NCI-H510A (cell line): ENCODE measurements around the gene MAN2A2.
A peak's percentile ranks its signal among the peaks of the same experiment; 100 is the strongest.
"Not testable (repeated sequence)": the region's sequence is repeated elsewhere in the genome, so short reads cannot be mapped to it uniquely, and the experiment has no call there.

ENCODE experiments used
- DNase-seq: peaks from one replicate; lab custom pipeline; 2025; lab: John Stamatoyannopoulos, UW

The MAN2A2 gene

GRCh38 chr15:90883976-90884718, 19.0 kb upstream of the MAN2A2 start, which contains the start of gene FES:
TSS of gene FES (plus strand) at chr15:90884504. CDS start at chr15:90885046, 542 bp downstream.
- no peak for DNase-seq

GRCh38 chr15:90884719-90885431, 18.2 kb upstream of the MAN2A2 start:
- DNase-seq: no peak

GRCh38 chr15:90885432-90886290, 17.4 kb upstream of the MAN2A2 start:
- DNase-seq: no peak

GRCh38 chr15:90886291-90886614, 16.8 kb upstream of the MAN2A2 start:
- DNase-seq: no peak

- no peak for DNase-seq
These were observed 16.0 kb upstream of the MAN2A2 start for GRCh38 chr15:90887037-90887481.

- DNase-seq: no peak
These were observed 13.8 kb upstream of the MAN2A2 start for GRCh38 chr15:90889313-90889730.

- no peak for DNase-seq
These were observed 13.2 kb upstream of the MAN2A2 start for GRCh38 chr15:90889736-90890456.

GRCh38 chr15:90890839-90891238, 12.3 kb upstream of the MAN2A2 start:
- no peak for DNase-seq

GRCh38 chr15:90891346-90891949, 11.7 kb upstream of the MAN2A2 start:
- no peak for DNase-seq

- no peak for DNase-seq
These were observed 11.1 kb upstream of the MAN2A2 start for GRCh38 chr15:90892023-90892422.

- no peak for DNase-seq
These were observed 10.5 kb upstream of the MAN2A2 start for GRCh38 chr15:90892498-90893174.

- no peak for DNase-seq
These were observed 9.7 kb upstream of the MAN2A2 start for GRCh38 chr15:90893175-90894090.

GRCh38 chr15:90895571-90896117, 7.5 kb upstream of the MAN2A2 start:
- DNase-seq: no peak

GRCh38 chr15:90897131-90897655, 5.9 kb upstream of the MAN2A2 start:
- not testable (repeated sequence) for DNase-seq

- DNase-seq: no peak
These were observed 1.7 kb upstream of the MAN2A2 start for GRCh38 chr15:90901175-90902039.

GRCh38 chr15:90902040-90902839, 862 bp upstream of the MAN2A2 start:
- peak; percentile 84 for DNase-seq
